ENCODE measurements around the gene SBF2. TPM values are rescaled to one million over a fixed set of nuclear protein-coding genes. Genes with fewer than 3 reads are reported as not detected.
A peak's percentile ranks its signal among the peaks of the same experiment; 100 is the strongest.

SBF2 gene
- total and polyA plus RNA-seq, 2 of the 13 experiments (the other 11 are each of a cell fraction or from before 2014, with no cell fraction given) = 24.0 to 45.8 TPM

GRCh38 chr11:10243896-10244575 is 50.0 kb downstream of the SBF2 start:
- ATAC-seq (no peak), DNase-seq (ENCODE audit: low spot score) (no peak), FAIRE-seq (peak; percentile 12)
- ChIA-PET POLR2A (no interaction called here), CTCF (ENCODE audit: low intra/inter-chr PET ratio, low total read pairs) (no interaction called here)
- BruUV-seq (replicated peaks) = no TSS peak
- intact Hi-C loops (cut with micrococcal nuclease; ENCODE audit: unreplicated experiment) = no loop called here
- H3K9ac ChIP-seq (ENCODE audit: insufficient read depth, low read depth, low read length) = no peak overlapping the region
- 97% methylated on average over 2 of the region's 2 CpGs for WGBS (ENCODE audit: low lambda C conversion rate)
- H2AFZ ChIP-seq (ENCODE audit: low read length) = no peak overlapping the region
- H3K27me3 ChIP-seq (ENCODE audit: control insufficient read depth in 1 of 2, insufficient read depth in 2 of 2, low read length in 2 of 2) = no peaks in the 10 kb centered on the region
- no peak overlapping the region for H3K27ac ChIP-seq (ENCODE audit: extremely low read length, insufficient read depth, low read length)
- in situ Hi-C loops (cut with HindIII; ENCODE audit: extremely low pct_ligation_motif_present, low pct_unique_long_range_greater_than_20kb) = no loop called here
- 0 out of 2 replicates have a peak, but pooled peaks cover 3% of the 10 kb centered on the region for H4K20me1 ChIP-seq (ENCODE audit: insufficient read depth, low read length)
- H3K4me2 ChIP-seq (ENCODE audit: low read depth, low read length) = no peak overlapping the region
- no peaks in the 10 kb centered on the region for H3K4me1 ChIP-seq (ENCODE audit: insufficient read depth, low read length)
- H3K4me3 ChIP-seq (replicated peaks in 1 of 3; ENCODE audit: insufficient read depth in 1 of 3, low read depth in 2 of 3, low read length in 3 of 3) = no peak overlapping the region
- no peaks in the 10 kb centered on the region for H3K36me3 ChIP-seq (replicated peaks in 1 of 2; ENCODE audit: control insufficient read depth in 1 of 2, insufficient read depth in 2 of 2, low read length in 2 of 2)
- peaks cover 13% of the 10 kb centered on the region for H3K79me2 ChIP-seq (ENCODE audit: insufficient read depth, low read length)
- H3K9me3 ChIP-seq (ENCODE audit: low read length) = no peaks in the 10 kb centered on the region
- TF ChIP-seq PPARG (CRISPR knock-in tag; conservative IDR thresholded peaks at IDR 0.05) (no peak), NFE2L1 (CRISPR knock-in tag; IDR thresholded peaks at IDR 0.05; ENCODE audit: borderline replicate concordance) (no peak), MXD1 (CRISPR knock-in tag; IDR thresholded peaks at IDR 0.05) (no peak), HMG20A (CRISPR knock-in tag; IDR thresholded peaks at IDR 0.05; ENCODE audit: borderline replicate concordance) (no peak), SOX13 (IDR thresholded peaks at IDR 0.05) (no peak), SOX13 (CRISPR knock-in tag; conservative IDR thresholded peaks at IDR 0.05 in 1 of 2, IDR thresholded peaks at IDR 0.05 in 1 of 2) (no peak), MTA1 (CRISPR knock-in tag; IDR thresholded peaks at IDR 0.05; ENCODE audit: borderline replicate concordance) (no peak), ZNF18 (CRISPR knock-in tag; IDR thresholded peaks at IDR 0.05; ENCODE audit: insufficient replicate concordance) (no peak), KDM3A (CRISPR knock-in tag; IDR thresholded peaks at IDR 0.05; ENCODE audit: low read depth) (no peak), ZNF235 (CRISPR knock-in tag; IDR thresholded peaks at IDR 0.05; ENCODE audit: borderline replicate concordance) (no peak), CBX2 (IDR thresholded peaks at IDR 0.05; ENCODE audit: low read depth, low read length) (no peak), CBX2 (CRISPR knock-in tag; IDR thresholded peaks at IDR 0.05; ENCODE audit: low read depth) (no peak), UBTF (CRISPR knock-in tag; IDR thresholded peaks at IDR 0.05) (no peak), GABPB1 (CRISPR knock-in tag; IDR thresholded peaks at IDR 0.05) (no peak), FOXA3 (CRISPR knock-in tag; IDR thresholded peaks at IDR 0.05) (no peak), ZNF678 (CRISPR knock-in tag; IDR thresholded peaks at IDR 0.05) (no peak), PBX2 (CRISPR knock-in tag; IDR thresholded peaks at IDR 0.05) (no peak)
- TF ChIP-seq, protein P1, sequence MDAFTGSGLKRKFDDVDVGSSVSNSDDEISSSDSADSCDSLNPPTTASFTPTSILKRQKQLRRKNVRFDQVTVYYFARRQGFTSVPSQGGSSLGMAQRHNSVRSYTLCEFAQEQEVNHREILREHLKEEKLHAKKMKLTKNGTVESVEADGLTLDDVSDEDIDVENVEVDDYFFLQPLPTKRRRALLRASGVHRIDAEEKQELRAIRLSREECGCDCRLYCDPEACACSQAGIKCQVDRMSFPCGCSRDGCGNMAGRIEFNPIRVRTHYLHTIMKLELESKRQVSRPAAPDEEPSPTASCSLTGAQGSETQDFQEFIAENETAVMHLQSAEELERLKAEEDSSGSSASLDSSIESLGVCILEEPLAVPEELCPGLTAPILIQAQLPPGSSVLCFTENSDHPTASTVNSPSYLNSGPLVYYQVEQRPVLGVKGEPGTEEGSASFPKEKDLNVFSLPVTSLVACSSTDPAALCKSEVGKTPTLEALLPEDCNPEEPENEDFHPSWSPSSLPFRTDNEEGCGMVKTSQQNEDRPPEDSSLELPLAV (CRISPR knock-in tag; conservative IDR thresholded peaks at IDR 0.05; ENCODE audit: low read depth) = no peak
